ENCODE measurements around the gene FCER2. TPM values are rescaled to one million over a fixed set of nuclear protein-coding genes. Genes with fewer than 3 reads are reported as not detected.

FCER2 gene
- total RNA-seq, 1 donor from 2014 or later: not detected

DNA sequence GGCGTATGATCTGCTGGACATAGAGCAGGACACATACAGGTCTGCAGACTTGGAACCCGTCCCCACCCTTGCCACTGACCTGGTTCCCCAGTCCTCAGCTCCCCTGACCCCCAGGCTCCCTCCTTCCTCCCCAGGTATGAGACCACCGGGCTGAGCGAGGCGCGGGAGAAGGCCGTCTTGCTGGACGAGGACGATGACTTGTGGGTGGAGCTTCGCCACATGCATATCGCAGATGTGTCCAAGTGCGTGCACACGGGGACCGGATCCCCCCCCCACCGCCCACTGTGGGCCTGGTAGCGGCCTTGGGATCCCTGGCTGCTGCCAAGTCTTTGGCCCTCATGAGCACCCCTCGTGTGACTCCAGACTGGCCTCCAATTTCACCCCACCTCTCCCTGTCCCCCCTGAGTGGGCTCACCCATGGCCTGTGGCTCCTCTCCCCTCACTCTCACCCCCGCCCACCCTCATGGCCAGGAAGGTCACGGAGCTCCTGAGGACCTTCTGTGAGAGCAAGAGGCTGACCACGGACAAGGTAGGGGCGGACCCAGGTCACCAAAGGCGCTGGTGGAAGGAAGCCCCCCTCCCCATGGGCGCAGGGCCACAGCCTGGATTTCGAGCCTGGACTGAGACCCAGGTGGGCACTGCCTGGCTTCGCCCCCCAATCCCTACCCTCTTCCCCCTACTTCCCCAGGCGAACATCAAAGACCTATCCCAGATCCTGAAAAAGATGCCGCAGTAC is 59.5 kb downstream of the FCER2 start:
- TF ChIP-seq CTCF (IDR thresholded peaks at IDR 0.05; ENCODE audit: unreplicated experiment): no peak
- Mint-ChIP-seq H3K36me3 (peaks cover 4% of the 10 kb centered on the region), H3K9me3 (no peaks in the 10 kb centered on the region), H3K4me3 (no peak overlapping the region), H3K27ac (no peak overlapping the region), H3K4me1 (no peaks in the 10 kb centered on the region), H3K27me3 (ENCODE audit: low read depth) (peaks cover 9% of the 10 kb centered on the region)
- no peak for DNase-seq (ENCODE audit: low spot score in 2 of 2, unreplicated experiment in 2 of 2)

DNA sequence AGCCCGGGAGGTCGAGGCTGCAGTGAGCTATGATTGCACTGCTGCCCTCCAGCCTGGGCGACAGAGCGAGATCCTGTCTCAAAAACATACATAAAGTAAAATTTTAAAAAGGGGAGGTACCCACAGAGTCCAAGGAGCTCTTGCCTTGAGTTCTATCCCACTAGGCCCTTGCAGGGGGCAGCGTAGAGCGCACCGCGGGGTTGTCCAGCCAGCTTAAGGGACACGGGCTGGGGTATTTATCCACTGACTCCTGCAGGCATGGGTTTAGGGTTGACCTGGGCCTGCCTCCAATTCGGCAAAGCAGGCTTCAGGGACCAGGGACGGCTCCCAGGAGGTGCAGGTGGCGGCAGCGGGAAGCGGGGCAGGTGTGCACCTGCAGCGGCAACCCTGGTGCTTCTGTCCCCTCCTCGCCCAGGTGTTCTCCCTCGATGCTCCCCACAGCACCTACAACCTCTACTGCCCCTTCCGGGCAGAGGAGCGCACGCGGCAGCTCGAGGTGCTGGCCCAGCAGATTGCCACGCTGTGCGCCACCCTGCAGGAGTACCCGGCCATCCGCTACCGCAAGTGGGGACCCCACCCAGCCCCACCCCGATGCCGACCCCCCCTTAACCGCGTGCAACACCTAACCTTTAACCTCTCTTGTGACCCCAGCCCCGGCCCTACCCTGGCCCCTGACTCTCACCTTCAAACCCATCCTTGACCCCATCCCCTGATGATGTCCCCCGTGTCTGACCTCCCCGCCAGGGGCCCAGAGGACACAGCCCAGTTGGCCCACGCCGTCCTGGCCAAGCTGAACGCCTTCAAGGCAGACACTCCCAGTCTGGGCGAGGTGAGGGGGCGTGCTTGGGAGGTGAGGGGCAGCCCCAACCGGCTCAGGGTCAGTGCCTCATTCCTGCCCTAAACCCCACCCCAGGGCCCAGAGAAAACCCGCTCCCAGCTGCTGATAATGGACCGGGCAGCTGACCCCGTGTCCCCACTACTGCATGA is 60.3 kb downstream of the FCER2 start:
- Mint-ChIP-seq H3K27ac (no peak overlapping the region), H3K36me3 (peaks cover 4% of the 10 kb centered on the region), H3K27me3 (ENCODE audit: low read depth) (peaks cover 14% of the 10 kb centered on the region), H3K4me1 (no peaks in the 10 kb centered on the region), H3K9me3 (no peaks in the 10 kb centered on the region), H3K4me3 (no peak overlapping the region)
- TF ChIP-seq CTCF (IDR thresholded peaks at IDR 0.05; ENCODE audit: unreplicated experiment): no peak
- no peak for DNase-seq (ENCODE audit: low spot score in 2 of 2, unreplicated experiment in 2 of 2)

DNA sequence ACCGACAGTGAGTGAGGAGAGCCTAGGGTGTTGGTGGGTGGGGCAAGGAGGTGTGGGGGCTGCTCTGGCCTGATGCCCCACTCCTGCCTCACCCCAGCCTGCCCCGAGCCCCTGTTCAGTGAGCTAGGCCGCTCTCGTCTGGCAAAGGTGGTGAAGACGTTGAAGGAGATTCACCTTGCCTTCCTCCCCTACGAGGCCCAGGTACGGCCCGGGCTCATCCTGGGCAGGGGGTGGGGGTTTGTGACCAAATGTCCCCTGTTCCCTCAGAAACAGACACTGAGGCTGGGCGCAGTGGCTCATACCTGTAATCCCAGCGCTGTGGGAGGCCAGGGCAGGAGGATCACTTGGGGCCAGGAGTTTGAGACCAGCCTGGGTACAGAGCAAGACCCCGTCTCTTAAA is 61.1 kb downstream of the FCER2 start:
- TF ChIP-seq CTCF (IDR thresholded peaks at IDR 0.05; ENCODE audit: unreplicated experiment): no peak
- Mint-ChIP-seq H3K4me1 (peaks cover 2% of the 10 kb centered on the region), H3K4me3 (no peak overlapping the region), H3K27me3 (ENCODE audit: low read depth) (peaks cover 21% of the 10 kb centered on the region), H3K9me3 (no peaks in the 10 kb centered on the region), H3K27ac (no peak overlapping the region), H3K36me3 (peaks cover 4% of the 10 kb centered on the region)
- no peak for DNase-seq (ENCODE audit: low spot score in 2 of 2, unreplicated experiment in 2 of 2)

DNA sequence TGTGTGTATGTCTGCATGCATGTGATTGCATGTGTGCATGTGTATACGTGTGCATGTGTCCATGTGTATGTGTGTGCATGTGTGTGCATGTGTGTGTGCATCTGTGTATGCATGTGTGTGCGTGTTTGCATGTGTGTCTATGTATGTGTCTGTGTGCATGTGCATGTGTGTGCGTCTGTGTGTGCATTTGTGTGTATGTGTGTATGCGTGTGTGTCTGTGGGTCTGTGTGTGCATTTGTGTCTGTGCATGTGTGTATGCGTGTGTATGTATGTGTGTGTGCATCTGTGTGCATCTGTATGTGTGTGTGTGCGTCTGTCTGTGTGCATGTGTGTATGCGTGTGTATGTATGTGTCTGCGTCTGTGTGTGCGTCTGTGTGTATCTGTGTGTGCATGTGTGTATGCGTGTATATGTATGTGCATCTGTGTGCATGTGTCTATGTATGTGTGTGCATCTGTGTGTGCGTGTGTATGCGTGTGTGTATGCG is 62.0 kb downstream of the FCER2 start:
- H3K27me3 Mint-ChIP-seq (ENCODE audit: low read depth): peaks cover 28% of the 10 kb centered on the region
- H3K4me3 Mint-ChIP-seq: no peak overlapping the region
- H3K27ac Mint-ChIP-seq: no peak overlapping the region

More for the DNA sequence above, 62.0 kb downstream of the FCER2 start:
- no peak for DNase-seq (ENCODE audit: low spot score in 2 of 2, unreplicated experiment in 2 of 2)
- peaks cover 4% of the 10 kb centered on the region for H3K36me3 Mint-ChIP-seq
- TF ChIP-seq CTCF (IDR thresholded peaks at IDR 0.05; ENCODE audit: unreplicated experiment): no peak
- no peaks in the 10 kb centered on the region for H3K9me3 Mint-ChIP-seq
- H3K4me1 Mint-ChIP-seq: peaks cover 2% of the 10 kb centered on the region
